GM19238 (cell line): ENCODE results near the gene SIPA1.

Source experiments
- DNase-seq: peaks from one replicate; pipeline ENCODE4 v3.0.0; 2011; ENCODE audit warnings: low spot score; ENCODE audit not compliant: insufficient read length

SIPA1 gene

GRCh38 chr11:65609229-65609628 is 28.7 kb upstream of the SIPA1 start:
- no peak for DNase-seq

- DNase-seq = no peak
Measured at GRCh38 chr11:65609665-65610064, 28.2 kb upstream of the SIPA1 start.

GRCh38 chr11:65610404-65610803 is 27.5 kb upstream of the SIPA1 start:
- no peak for DNase-seq

GRCh38 chr11:65611028-65611757 is 26.7 kb upstream of the SIPA1 start:
- no peak for DNase-seq

- no peak for DNase-seq
Measured at GRCh38 chr11:65611758-65612603, 25.9 kb upstream of the SIPA1 start.

- DNase-seq = no peak
Measured at GRCh38 chr11:65612691-65613090, 25.2 kb upstream of the SIPA1 start.

- peak; percentile 53 for DNase-seq
Measured at GRCh38 chr11:65613091-65613928, 24.6 kb upstream of the SIPA1 start.

- DNase-seq = peak; percentile 100
Measured at GRCh38 chr11:65615229-65615949, 22.5 kb upstream of the SIPA1 start, which contains the start of gene PCNX3. TSS of gene PCNX3 (plus strand) at chr11:65615776. CDS start at chr11:65616312, 536 bp downstream.

GRCh38 chr11:65615950-65616574 is 21.8 kb upstream of the SIPA1 start:
- peak; percentile 70 for DNase-seq

GRCh38 chr11:65616575-65617001 is 21.3 kb upstream of the SIPA1 start:
- DNase-seq = no peak

- no peak for DNase-seq
Measured at GRCh38 chr11:65617136-65617850, 20.6 kb upstream of the SIPA1 start.

- no peak for DNase-seq
Measured at GRCh38 chr11:65617990-65618751, 19.7 kb upstream of the SIPA1 start.

GRCh38 chr11:65618763-65619162 is 19.1 kb upstream of the SIPA1 start:
- no peak for DNase-seq

GRCh38 chr11:65619281-65619928 is 18.5 kb upstream of the SIPA1 start:
- no peak for DNase-seq

GRCh38 chr11:65620666-65621065 is 17.2 kb upstream of the SIPA1 start:
- DNase-seq = no peak

GRCh38 chr11:65621460-65621859 is 16.4 kb upstream of the SIPA1 start:
- DNase-seq = no peak

GRCh38 chr11:65622011-65622410 is 15.9 kb upstream of the SIPA1 start:
- no peak for DNase-seq

- no peak for DNase-seq
Measured at GRCh38 chr11:65623177-65623576, 14.7 kb upstream of the SIPA1 start.
